Caki2 (cell line): ENCODE data around the gene MYF6. TPM values are rescaled to one million over a fixed set of nuclear protein-coding genes. Genes with fewer than 3 reads are reported as not detected.

Experiments
- DNase-seq: peaks from one replicate; pipeline ENCODE4 v3.0.0-alpha.2; 2015; ENCODE audit warnings: low read depth
- in situ Hi-C: cut with HindIII; loops from 2 replicates; pipeline ENCODE4 v1.10.0; 2016; ENCODE audit warnings: low sequenced_read_pairs, low pct_unique_long_range_greater_than_20kb, mixed read lengths
- total RNA-seq: library from RNA; depleted of rRNA; stranded (reverse); fragments of >200 nt; shearing (Covaris generic); gene quantifications from 2 replicates; pipeline ENCODE4 v1.2.3, GENCODE V29; 2014; ENCODE audit warnings: low replicate concordance; rRNA removed

MYF6 gene
- total RNA-seq, 1 experiment from 2014 or later = not detected

DNA sequence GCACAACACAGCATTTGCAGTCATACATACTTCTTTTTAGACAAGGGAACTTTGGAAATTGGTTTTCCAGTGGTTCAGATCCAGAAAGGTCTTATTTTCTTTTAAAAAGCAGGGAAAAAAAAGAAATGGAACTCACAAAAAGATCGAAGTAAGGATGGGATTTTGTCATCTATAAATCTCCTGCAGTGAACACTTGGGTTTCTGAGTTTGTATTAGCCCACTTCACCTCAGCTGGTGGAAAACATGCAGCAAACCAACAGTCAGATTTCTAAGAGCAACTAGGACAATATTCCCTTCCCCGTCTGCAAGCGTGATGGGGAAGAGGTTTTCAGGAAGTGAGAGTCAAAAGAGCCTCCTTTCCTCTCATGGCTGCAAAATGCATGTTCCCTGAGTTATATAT, 13.9 kb downstream of the MYF6 start:
- in situ Hi-C loops = no loop called here
- no peak for DNase-seq

DNA sequence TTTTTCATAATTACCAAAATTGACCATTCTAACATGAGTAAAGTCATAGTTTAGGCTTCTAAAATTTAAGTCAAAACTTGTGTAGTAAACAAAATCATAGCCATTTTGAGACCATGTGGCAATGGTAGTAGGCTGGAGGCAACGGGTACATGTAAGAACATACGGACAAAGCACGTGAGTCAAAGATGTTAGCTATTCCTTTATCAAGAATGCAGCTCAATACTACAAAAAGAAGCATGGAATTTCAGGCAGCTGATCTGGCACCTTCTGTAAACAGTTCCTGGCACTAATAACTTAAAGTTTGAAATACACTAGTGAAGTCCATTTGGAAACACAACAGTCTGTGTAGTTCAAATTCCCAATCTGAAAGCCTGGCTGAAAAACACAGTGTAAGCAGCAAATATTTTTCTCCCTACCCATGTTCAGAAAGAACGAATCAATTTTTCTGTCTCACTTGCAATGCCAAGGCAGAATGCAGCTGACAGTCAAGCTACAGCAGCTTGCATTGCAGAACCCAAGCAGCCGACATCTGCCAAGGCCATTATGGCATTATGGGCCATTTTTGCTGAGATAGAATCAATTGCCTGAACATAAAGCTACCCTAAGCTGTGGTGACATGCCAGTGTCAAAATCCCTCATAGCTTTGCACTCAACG, 38.5 kb downstream of the MYF6 start:
- in situ Hi-C loops = no loop called here

DNA sequence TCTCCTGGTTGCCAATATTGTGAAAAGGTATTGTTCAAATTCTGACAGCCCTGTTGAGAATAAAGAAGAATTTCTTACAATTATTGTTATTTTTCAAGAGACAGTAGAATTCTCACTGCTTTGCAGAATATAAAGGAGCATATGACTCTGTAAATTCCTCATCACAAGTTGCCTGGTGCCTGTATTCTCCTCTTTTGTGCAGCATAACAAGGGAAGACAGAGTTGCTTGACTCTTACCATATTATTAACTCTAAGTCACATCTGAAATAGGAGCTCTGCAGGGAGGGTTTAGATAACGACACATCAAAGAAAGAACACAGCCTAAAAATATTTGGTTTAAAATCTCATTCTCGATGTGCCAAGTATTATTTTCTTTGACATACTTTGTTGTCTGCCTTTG, 40.4 kb downstream of the MYF6 start:
- DNase-seq = no peak
- in situ Hi-C loops = no loop called here

More for the DNA sequence above, 38.5 kb downstream of the MYF6 start:
- DNase-seq = no peak

DNA sequence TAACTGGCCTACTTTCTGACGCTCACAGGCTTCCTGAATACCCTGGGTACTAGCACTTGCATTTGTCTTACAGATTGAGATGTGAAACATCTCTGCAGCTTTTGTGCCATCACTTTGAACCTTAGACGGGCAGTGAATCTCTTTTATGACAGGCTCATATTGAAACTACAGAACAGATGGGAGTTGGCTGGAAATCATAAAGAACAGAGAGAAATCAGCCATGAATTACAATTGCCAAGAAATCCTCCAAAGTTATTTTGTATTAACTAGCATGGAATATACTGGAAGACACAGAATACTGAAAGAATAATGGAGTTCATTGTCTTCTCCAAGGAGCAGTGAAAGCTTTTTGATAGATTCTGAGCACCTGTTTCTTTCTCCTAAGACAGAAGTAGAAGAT, 42.0 kb downstream of the MYF6 start:
- no peak for DNase-seq
- in situ Hi-C loops = no loop called here

DNA sequence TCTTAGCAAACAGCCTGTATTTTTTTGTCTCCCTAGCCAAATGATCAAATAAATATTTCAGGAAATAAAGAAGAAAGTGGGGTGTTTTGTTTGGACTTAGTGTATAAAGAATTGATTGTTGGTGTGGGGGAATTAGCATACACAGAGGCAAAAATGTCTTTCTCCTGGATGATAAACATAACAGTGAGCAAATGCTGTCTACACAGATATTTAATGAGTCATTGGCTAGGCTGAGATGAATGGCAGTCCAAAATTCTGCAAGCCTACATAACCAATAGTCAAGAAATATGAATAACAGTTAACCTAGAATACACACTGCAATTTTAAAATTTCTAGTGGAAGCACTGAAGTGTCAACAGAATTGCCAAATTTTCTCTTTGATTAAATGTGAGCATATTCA, 45.0 kb downstream of the MYF6 start:
- no peak for DNase-seq
- in situ Hi-C loops = no loop called here

DNA sequence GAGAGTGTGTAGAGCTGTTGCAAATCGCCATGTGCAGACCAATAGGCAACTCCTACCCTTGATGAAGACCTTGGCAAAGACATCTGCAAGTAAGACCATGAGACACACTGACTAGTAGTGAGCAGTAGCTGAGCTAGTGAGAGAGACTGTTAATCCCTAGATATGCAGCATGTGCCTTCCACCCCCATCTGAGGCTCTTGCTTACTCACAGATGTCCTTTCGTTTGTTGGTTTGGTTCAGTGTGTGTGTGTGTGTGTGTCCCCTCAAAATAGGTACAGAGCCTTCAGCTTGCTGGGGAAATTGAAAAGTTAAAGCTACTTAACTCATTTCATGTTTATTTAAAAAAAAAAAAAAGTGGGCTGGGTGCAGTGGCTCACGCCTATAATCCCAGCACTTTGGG, 46.8 kb downstream of the MYF6 start:
- DNase-seq = no peak
- in situ Hi-C loops = no loop called here

DNA sequence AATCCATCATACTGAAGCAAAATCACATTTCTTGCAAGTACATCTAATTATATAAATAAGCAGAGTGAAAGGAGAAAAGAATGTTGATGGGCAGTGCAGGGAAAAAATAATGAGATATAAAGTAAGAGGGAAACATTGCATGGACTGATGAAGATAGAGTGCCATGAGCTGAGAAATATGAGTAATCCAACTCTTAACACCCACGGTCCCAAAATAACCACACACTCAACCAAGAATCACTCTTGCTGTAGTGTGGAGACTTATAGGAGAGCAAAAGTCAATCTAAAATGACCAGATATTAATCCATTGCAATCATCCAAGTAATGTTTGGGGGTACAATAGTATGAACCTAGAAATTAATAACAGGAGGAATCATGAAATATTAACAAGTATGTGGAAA, 49.4 kb downstream of the MYF6 start:
- in situ Hi-C loops = no loop called here
- no peak for DNase-seq

Other genes with a start within 250 kb of the MYF6 start
- not detected in 2 replicates for gene MYF5, start 9.3 kb downstream of the MYF6 start, total RNA-seq
- 10.5 and 20.9 TPM in 2 replicates for gene LIN7A, start 230.3 kb downstream of the MYF6 start, total RNA-seq